WTC11 (cell line): ENCODE measurements around the gene SYT13. TPM values are rescaled to one million over a fixed set of nuclear protein-coding genes. Genes with fewer than 3 reads are reported as not detected.

ENCODE experiments used
- ATAC-seq: fragments of 200-7000 bp; cut with Tn5 transposase; 2 replicates; pipeline ENCODE4 v1.10.0; 2021; ENCODE audit warnings: mild to moderate bottlenecking, moderate library complexity
- CTCF ChIA-PET: fragments of 300-600 bp; sonication (Branson Sonifier 250); formaldehyde crosslinking; loops from one replicate; lab custom pipeline; 2021; ENCODE audit warnings: antibody characterized with exemption; lab: Charles Lee
- POLR2A ChIA-PET: fragments of 350-600 bp; sonication (Branson Sonifier 250); formaldehyde crosslinking; loops from one replicate; lab custom pipeline; 2021; ENCODE audit warnings: antibody characterized with exemption; lab: Charles Lee
- DNase-seq: peaks from one replicate; pipeline ENCODE4 v3.0.0; 2021; ENCODE audit warnings: low spot score
- H3K27ac Mint-ChIP-seq: 2 replicates; pipeline ENCODE4 v1.8.0; 2021; ENCODE audit warnings: mixed read lengths
- H3K27me3 Mint-ChIP-seq: 2 replicates; pipeline ENCODE4 v1.8.0; 2021; ENCODE audit warnings: low read depth, mild to moderate bottlenecking, moderate library complexity, mixed read lengths
- H3K36me3 Mint-ChIP-seq: 2 replicates; pipeline ENCODE4 v1.8.0; 2021; ENCODE audit warnings: mixed read lengths
- H3K4me1 Mint-ChIP-seq: 2 replicates; pipeline ENCODE4 v1.8.0; 2022; ENCODE audit warnings: mixed read lengths
- H3K4me3 Mint-ChIP-seq: 2 replicates; pipeline ENCODE4 v1.8.0; 2021; ENCODE audit warnings: mild to moderate bottlenecking, moderate library complexity, mixed read lengths
- H3K9me3 Mint-ChIP-seq: 2 replicates; pipeline ENCODE4 v1.8.0; 2021; ENCODE audit warnings: mixed read lengths
- ARID4B ChIP-seq: sonication (generic); formaldehyde crosslinking; IDR thresholded peaks from 2 replicates; pipeline ENCODE4 v1.8.0; 2023; ENCODE audit warnings: missing genetic modification reagents, mild to moderate bottlenecking, borderline replicate concordance
- ATF3 ChIP-seq: sonication (generic); formaldehyde crosslinking; conservative IDR thresholded peaks from 2 replicates; pipeline ENCODE4 v1.8.1; 2022; ENCODE audit warnings: mild to moderate bottlenecking, missing genetic modification reagents
- CREM ChIP-seq: sonication (generic); formaldehyde crosslinking; IDR thresholded peaks from 2 replicates; pipeline ENCODE4 v1.8.1; 2022; ENCODE audit warnings: mild to moderate bottlenecking, missing genetic modification reagents, moderate library complexity
- CTCF ChIP-seq: fragments of 200-600 bp; IDR thresholded peaks from 2 replicates; pipeline ENCODE4 v1.8.0; 2022; ENCODE audit warnings: antibody characterized with exemption
- EMX1 ChIP-seq: fragments of 250-450 bp; sonication (Bioruptor Pico); IDR thresholded peaks from 2 replicates; pipeline ENCODE4 v1.8.0; 2021; ENCODE audit warnings: mild to moderate bottlenecking
- ERG ChIP-seq: fragments of 250-450 bp; sonication (Bioruptor Pico); IDR thresholded peaks from 2 replicates; pipeline ENCODE4 v1.8.0; 2021; ENCODE audit warnings: mild to moderate bottlenecking
- FOXK1 ChIP-seq: sonication (generic); formaldehyde crosslinking; IDR thresholded peaks from 2 replicates; pipeline ENCODE4 v1.8.0; 2022; ENCODE audit warnings: mild to moderate bottlenecking, moderate library complexity, missing genetic modification reagents
- HMGXB4 ChIP-seq: sonication (generic); formaldehyde crosslinking; IDR thresholded peaks from 2 replicates; pipeline ENCODE4 v1.8.1; 2023; ENCODE audit warnings: mild to moderate bottlenecking, moderate library complexity, missing genetic modification reagents
- IRF1 ChIP-seq: sonication (generic); formaldehyde crosslinking; IDR thresholded peaks from 2 replicates; pipeline ENCODE4 v1.8.0; 2023; ENCODE audit warnings: missing genetic modification reagents
- MYBL2 ChIP-seq: sonication (generic); formaldehyde crosslinking; IDR thresholded peaks from 2 replicates; pipeline ENCODE4 v1.8.1; 2023; ENCODE audit warnings: mild to moderate bottlenecking, moderate library complexity, missing genetic modification reagents
- NFYB ChIP-seq: sonication (generic); formaldehyde crosslinking; conservative IDR thresholded peaks from 2 replicates; pipeline ENCODE4 v1.8.0; 2022; ENCODE audit warnings: low read depth, missing genetic modification reagents
- STAT6 ChIP-seq: sonication (generic); formaldehyde crosslinking; conservative IDR thresholded peaks from 2 replicates; pipeline ENCODE4 v1.8.1; 2023; ENCODE audit warnings: mild to moderate bottlenecking, low read depth, missing genetic modification reagents, moderate library complexity
- TCF7 ChIP-seq: sonication (generic); formaldehyde crosslinking; IDR thresholded peaks from 2 replicates; pipeline ENCODE4 v1.8.0; 2022; ENCODE audit warnings: mild to moderate bottlenecking, low read depth, missing genetic modification reagents, moderate library complexity
- TEAD4 ChIP-seq: sonication (generic); formaldehyde crosslinking; IDR thresholded peaks from 2 replicates; pipeline ENCODE4 v1.8.0; 2022; ENCODE audit warnings: mild to moderate bottlenecking, missing genetic modification reagents
- total RNA-seq: library from RNA; stranded (reverse); gene quantifications from 3 replicates; pipeline ENCODE4 v1.2.3, GENCODE V29; 2021

The SYT13 gene
- total RNA-seq, 1 experiment from 2014 or later, result 10.8 TPM

GRCh38 chr11:45217991-45218390 is 68.2 kb downstream of the SYT13 start (continued):
- TF ChIP-seq ARID4B (CRISPR knock-in tag), result no peak
- TF ChIP-seq TCF7 (CRISPR knock-in tag), result no peak
- TF ChIP-seq IRF1, result no peak
- no peak for TF ChIP-seq CREM (CRISPR knock-in tag)

GRCh38 chr11:45216901-45217300 is 69.2 kb downstream of the SYT13 start:
- no peak overlapping the region for H3K4me3 Mint-ChIP-seq
- no peaks in the 10 kb centered on the region for H3K4me1 Mint-ChIP-seq
- CTCF ChIA-PET, result interaction anchor here (1.1 to 2.3 kb wide), 5 partner anchors 12 to 107 kb away, joined by 4 to 10 read pairs (median 7); no protein-coding TSS in a partner anchor
- no peaks in the 10 kb centered on the region for H3K9me3 Mint-ChIP-seq
- POLR2A ChIA-PET, result no interaction called here
- H3K27me3 Mint-ChIP-seq, result no peaks in the 10 kb centered on the region; the same call in 1 of the 2 replicates
- no peaks in the 10 kb centered on the region for H3K36me3 Mint-ChIP-seq
- TF ChIP-seq TEAD4 (no peak), CTCF (no peak)
- no peak for DNase-seq
- no peak for ATAC-seq
- no peak overlapping the region for H3K27ac Mint-ChIP-seq

GRCh38 chr11:45216031-45216430 is 70.1 kb downstream of the SYT13 start:
- POLR2A ChIA-PET, result no interaction called here
- TF ChIP-seq ATF3 (no peak), FOXK1 (CRISPR knock-in tag) (no peak), EMX1 (no peak)
- TF ChIP-seq, all 79 proteins: peak for 0
- Mint-ChIP-seq H3K4me1 (no peaks in the 10 kb centered on the region), H3K27ac (no peak overlapping the region), H3K9me3 (no peaks in the 10 kb centered on the region), H3K27me3 (no peaks in the 10 kb centered on the region; the same call in 1 of the 2 replicates), H3K4me3 (no peak overlapping the region), H3K36me3 (no peaks in the 10 kb centered on the region)
- CTCF ChIA-PET, result interaction anchor here (1.1 to 2.3 kb wide), 5 partner anchors 11 to 106 kb away, joined by 4 to 10 read pairs (median 7); no protein-coding TSS in a partner anchor
- no peak for DNase-seq
- no peak for ATAC-seq

- ChIA-PET CTCF (interaction anchor here (1.4 to 2.3 kb wide), 4 partner anchors 11 to 105 kb away, joined by 4 to 10 read pairs (median 8); no protein-coding TSS in a partner anchor), POLR2A (no interaction called here)
- Mint-ChIP-seq H3K4me3 (no peak overlapping the region), H3K9me3 (no peaks in the 10 kb centered on the region), H3K27ac (no peak overlapping the region), H3K36me3 (no peaks in the 10 kb centered on the region), H3K4me1 (peaks cover 4% of the 10 kb centered on the region), H3K27me3 (no peaks in the 10 kb centered on the region; the same call in 1 of the 2 replicates)
- ATAC-seq (no peak), DNase-seq (no peak)
- TF ChIP-seq HMGXB4 (CRISPR knock-in tag) (no peak), STAT6 (CRISPR knock-in tag) (no peak), ERG (CRISPR knock-in tag) (no peak), ATF3 (no peak), MYBL2 (CRISPR knock-in tag) (no peak), NFYB (no peak)
Observed at GRCh38 chr11:45215098-45215865, 70.9 kb downstream of the SYT13 start.
